Activated CD8-positive, alpha-beta memory T cell treated with anti-CD3 and anti-CD28 coated beads for 24 hours (primary cell): ENCODE data around the gene TMEM179.
"Not testable (repeated sequence)": the region's sequence is repeated elsewhere in the genome, so short reads cannot be mapped to it uniquely, and the experiment has no call there.

Source experiments
- DNase-seq: peaks from one replicate; pipeline ENCODE4 v3.0.0-alpha.2; 2020

Gene TMEM179

DNA sequence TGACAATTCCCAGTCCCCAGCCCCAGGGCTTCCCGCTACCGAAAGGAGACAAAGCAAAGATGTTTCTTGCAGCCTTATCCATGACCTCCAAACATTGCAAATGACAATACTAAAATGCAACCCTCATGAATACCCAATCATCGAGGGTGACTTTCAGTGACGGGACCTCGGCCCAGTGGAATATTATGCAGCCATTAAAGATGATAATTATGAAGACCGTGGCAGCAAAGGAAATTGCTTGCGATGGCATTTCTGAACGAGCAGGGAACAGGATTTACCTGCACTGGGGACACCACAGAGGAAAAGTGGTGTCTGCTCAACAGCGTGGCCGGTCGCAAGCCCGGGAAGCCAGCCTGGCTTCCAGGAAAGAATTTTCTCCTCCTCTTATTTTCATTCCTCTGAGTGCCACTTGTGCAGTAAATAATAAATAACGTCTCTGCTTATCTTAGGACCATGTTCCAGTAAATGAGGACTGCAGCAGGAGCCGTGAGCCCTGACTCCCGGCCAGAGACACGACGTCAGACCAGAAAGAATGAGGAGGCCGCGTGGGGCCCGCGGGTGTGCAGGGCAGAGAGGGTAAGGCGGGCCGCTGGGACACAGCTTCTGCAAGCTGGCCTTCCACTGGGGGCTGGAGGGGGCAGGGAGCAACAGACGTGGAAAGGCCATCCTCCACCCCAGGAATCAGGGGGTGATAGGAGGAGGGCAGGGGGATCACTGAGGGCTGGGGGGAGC, 18.4 kb downstream of the TMEM179 start:
- DNase-seq = no peak

DNA sequence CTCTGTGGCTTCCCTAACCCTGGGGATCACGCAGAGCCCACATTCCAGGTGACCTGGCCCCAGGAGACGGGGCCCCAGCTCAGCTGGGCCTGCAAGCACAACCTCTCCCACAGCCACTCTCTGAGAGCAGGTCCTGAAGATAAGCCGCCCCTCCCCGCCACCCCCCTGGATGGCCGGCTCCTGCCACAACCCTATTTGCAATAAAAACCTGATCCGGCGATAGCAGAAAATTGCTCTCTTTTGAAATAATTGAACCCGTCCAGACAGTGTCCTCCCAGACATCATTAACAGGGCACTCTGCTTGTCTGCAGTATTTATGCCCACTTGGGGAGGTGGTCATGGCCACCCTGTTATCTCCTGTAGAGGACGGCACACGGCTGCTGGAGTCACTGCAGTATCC, 20.0 kb downstream of the TMEM179 start:
- no peak for DNase-seq

DNA sequence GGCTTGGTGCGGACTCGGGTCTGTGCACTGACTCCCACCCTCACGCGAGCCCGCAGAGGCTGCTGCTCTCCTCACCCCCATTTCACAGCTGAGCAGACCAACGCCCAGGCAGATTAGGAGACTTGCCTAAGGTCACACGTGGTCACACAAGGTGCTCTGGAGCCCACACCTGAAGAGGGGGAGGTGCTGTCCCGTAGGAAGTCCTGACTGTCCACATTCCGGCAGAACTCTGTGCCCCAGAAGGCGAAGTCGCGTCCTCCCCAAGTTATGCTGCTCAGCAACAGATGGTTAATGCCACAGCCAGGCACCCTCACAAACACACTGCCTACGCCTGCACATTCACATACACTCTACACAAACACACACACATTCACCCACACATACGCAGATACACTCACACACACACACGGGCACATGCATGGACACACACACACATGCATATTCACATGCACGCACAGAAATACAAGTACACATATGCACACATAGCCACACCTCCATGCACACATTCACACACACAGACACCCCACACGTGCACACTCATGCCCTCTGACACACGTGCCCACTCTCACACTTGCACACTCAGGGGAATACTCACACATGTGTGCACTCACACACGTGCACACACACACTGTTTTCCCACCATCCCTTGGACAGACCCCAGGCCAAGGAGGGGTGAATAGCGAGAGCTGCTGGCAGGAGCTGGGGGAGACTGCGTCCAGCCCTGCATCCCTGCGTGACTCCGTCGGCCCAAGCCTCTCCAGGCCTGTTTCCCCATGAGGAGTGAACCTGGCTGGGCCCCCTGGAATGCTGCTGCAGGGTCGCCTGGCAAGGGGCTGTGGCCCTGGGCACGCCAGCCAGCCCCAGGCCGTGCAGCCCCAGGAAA, 20.9 kb downstream of the TMEM179 start:
- no peak for DNase-seq

DNA sequence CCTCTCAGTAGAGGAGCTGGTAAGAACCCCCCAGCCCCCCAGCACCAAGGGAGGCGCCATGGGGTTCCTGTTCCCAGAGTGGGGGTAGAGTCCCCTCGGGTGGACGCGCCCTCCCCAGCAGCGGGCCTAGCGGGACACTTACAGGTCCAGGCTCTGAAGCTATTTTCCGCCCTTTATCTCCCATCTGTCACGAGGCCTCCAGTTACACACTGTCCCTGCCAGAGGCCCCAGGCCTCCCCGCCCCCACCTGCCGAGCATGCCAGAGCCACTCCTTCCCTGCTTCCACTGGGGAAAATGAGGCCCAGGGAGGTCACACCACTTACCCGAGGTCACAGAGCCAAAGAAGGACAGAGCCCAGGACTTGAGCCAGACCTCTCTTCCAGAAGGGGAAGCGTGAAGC, 21.9 kb downstream of the TMEM179 start:
- no peak for DNase-seq

DNA sequence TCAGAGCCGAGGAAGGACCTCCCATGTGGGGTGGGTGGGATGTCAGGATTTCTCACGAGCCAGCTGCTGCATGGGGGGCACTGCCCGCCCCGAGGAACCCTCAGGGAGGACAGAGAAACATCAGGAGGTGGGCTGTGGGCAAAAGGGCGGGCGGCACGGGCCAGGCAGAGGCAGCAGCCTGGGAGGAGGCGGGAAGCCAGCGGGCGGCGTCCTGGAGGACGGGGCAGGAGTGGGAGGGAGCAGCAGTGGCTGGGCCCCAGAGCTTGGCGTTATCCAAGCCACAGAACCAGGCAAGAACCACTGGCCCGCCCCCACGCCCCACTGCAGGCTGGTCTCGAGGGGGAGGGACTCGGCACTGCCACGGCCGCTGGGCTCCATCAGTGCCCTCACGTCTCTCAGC, 22.6 kb downstream of the TMEM179 start:
- DNase-seq = no peak

DNA sequence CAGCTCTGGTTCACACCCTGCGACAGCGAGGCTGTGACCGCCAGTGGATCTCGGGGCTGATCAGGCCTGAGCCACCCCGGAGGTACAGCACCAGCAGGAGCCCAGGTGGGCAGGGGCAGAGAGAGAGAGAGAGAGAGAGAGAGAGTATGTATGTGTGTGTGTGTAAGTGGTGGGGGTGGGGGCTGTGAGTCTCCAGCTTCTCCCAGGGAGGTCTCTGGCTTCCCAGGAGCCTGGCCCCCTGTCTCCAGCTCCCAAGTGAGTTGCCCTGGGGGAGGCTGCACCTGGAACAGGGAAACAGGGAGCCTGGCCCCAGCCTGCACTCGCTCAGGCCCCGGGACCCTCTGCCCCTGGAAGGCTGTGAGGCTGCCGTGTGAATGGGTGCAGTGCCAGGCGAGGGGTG, 23.1 kb downstream of the TMEM179 start:
- no peak for DNase-seq

DNA sequence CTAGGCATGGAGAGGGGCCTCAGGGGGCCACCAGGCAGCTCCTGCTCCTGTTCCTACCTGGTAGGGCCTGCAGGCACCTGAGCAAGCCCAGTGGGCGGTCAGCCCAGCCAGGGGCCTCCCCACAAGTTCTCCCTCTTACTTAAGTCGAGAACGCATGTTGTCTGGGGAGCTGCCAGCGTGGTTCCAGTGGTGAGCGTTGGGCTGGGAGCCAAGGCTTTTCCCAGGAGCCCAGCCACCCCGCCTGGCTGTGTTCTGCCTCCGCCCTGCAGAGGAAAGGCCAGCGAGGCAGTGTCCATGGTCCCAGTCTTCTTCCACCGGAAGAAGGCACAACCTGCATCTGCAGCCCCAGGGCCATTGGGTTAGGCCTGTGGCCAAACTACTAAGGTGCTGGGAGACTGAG, 23.6 kb downstream of the TMEM179 start:
- DNase-seq = no peak

DNA sequence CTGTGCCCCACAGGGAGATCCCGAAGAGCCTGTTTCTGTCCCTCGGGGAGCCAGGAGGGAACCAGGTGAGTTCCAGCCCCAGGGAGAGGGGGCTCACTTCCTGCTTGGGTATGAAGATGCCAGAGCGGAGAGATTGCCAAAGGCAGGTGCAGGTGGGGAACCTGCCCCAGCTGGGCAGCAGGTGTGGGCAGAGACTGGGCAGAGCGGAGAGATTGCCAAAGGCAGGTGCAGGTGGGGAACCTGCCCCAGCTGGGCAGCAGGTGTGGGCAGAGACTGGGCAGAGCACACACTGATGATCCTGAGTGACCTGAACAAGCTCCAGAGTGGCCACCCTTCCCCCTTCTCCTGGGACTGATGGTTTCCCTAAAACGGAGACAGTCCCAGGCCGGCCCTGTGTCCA, 24.6 kb downstream of the TMEM179 start:
- not testable (repeated sequence) for DNase-seq

DNA sequence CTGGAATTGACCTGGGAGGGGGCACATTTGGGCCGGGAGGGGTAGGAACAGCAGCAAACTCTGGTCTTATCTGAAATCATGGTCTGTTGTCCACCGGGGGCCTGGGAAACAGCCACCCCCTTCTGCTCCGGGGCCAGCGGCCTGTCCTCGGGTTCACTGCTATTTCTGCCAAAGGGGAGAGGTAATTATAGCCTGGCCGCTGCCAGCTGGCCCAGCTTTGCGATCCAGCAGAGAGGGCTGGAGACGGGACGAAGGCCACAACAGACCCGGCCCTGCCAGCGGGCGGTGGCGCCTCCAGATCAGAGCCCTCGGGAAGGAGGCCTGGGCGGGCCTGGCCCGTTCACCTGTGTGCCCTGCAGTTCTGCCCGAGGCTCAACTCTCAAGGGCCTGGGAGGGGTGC, 25.1 kb downstream of the TMEM179 start, which contains the start of gene C14orf180:
Gene C14orf180, plus strand, starts transcription at position 258 of the 400 bp plus-strand sequence. CDS start 6,667 bp downstream, outside the sequence.
- DNase-seq = no peak

DNA sequence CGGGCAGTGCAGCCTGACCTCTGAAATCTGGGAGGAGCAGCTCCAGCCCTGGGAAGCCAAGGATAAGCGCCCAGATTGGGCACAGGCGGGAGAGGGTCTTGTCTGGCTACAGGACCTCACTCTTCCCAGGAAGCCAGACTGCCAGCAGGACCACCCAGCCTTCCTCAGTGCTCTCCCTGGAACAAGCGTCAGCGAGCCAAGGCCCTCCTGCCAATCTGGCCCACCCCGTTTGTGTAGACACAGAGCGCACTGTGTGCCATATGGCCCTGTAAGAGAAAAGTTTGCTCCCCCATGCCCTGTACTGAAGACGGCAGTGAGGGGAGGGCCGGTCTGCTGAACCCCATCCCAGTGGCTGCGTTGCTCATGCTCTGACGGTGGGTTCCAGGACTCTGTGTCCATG, 26.3 kb downstream of the TMEM179 start:
- no peak for DNase-seq

DNA sequence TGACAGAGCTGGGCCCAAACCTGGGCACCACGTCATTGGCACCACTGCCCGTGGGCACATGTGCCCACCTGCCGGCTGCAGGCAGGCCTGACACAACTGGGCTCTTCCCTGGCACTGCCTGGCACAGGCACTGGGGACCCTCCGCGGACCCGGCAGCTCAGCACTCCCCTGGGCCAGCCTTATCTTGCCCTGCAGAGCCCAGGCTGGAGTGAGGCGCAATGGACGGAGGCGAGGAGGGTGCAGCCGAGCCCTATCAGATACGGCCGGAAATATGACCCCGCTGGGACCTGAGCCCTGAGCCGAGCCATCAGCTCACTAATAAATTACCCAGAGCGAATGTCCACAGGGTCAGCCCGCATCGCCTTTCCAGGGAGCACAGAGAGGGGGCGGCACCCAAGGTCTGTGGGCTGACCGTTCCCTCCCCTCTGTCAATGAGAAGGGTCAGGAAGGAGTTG, 26.7 kb downstream of the TMEM179 start:
- no peak for DNase-seq

DNA sequence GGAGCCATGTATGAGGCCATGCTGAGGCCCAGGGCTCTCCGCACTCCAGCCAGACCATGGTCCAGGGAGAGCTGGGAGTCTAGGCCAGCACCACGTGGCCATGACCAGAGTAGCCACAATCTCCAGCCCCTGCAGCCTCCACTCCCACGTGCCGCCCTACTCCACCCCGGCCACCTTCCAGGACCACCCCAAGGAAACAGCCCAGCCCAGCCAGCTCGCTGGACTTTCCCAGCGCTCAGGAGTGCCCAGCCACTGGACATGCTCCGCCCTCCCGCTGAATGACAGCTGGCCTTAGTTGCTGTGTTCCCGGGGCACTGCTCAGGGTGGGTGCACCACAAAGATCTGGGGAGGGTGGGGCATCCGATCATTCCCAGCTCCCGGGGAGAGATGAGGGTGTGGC, 27.1 kb downstream of the TMEM179 start:
- DNase-seq = no peak

DNA sequence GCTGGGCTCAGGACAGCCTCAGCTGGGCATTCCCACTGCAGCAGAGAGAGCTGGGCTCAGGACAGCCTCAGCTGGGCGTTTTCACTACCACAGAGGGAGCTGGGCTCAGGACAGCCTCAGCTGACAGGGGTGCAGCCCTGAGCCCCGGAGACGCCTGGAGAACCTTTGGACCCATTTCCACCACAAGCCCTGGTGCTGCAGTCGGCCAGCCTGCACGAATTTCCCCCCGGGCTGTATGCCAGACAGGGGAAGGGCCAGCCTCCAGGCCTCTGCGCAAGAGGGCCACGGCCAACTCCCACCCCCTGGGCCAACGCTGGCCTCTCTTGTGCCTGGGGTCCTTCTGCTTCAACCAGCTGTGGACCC, 27.6 kb downstream of the TMEM179 start:
- DNase-seq = no peak

DNA sequence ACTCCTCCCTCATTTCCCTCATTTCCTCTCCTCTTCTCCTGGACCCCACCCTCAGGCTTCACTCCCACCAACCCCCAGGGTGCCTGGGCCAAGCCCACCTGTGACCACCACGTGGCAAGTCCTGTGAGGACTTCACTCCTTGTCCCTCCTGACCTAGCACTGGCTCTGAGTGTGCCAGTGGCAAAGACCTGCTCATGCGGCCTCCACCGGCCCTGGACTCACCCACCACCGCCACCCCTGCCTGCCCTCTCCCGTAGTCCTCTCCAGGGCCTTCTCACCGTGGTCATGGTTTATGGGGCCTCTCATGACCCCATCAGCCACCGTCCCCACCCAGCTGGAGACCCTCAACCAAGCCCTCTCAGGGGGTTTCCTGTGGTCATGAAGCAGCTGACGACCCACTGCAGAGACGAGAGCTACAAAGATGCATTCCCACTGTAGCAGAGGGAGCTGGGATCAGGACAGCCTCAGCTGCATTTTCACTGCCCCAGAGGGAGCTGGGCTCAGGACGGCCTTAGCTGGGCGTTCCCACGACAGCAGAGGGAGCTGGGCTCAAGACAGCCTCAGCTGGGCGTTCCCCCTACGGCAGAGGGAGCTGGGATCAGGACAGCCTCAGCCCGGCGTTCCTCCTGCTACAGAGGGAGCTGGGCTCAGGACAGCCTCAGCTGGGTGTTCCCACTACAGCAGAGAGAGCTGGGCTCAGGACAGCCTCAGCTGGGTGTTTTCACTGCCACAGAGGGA, 28.2 kb downstream of the TMEM179 start:
- DNase-seq = no peak

DNA sequence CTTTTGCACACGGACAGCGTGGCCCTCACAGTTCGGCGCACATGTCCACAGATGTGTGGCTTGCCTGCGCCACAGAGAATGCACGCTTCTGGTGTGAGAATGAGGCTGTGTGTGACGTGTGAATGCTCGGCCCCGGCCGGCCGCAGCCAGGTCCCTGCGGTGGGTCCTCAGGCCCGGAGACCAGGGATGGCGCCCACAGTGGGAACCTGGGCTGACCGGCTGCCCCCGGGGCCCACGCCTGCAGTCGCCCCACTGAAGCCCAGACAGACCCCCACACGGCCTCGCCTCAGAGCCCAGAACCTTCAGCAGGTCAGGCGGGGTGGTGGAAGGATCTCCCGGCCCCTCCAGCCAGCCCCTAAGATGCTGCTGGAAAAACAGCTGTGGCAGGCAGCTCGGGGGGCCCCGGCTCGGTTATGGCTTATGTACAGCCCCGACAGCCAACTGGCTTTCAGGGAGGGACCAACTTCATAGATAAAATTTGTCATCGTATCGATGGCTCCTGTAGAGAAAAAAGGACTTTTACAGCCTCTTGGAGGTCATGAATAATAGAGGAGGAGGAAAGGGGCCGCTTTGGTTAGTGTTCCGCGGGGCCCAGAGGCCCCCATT, 29.5 kb downstream of the TMEM179 start:
- DNase-seq = no peak

DNA sequence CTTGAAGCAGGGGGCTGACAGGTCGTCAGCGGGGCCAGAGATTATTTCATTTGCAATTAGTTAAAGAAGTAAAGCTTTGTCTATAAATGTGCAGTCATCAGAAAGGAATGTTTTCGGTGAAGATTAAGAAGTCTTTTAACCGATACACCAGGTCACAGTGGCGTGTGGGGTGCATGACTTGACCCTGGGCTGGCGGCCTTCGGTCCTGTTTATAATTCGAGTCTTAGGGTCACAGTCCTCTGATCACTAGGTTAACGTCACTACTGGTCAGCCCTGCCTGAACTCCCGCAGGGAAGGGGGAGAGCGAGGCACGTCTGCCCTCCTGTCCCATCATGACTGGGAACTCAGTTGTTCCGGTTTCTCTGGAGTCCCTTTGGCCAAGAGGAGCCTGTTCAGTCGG, 30.0 kb downstream of the TMEM179 start:
- DNase-seq = no peak

DNA sequence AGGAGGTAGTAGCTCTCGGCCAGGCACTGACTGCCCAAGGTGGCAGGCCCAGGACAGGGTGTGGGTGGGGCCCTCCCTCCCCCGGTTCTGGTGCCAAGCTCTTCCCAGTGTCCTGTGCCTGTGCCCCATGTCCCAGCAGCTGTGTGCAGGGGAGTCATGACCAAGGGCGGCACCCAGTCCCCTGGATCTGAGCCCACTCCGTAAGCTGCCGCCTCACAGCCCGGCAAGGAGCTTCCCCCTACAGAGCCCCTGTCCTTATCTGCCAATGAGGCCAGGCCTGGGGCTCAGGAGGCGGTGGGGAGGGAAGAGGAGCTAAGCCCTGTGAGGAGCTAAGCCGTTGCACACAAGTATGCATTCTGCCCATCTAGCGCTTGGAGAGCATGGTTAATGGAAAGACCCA, 30.6 kb downstream of the TMEM179 start:
- no peak for DNase-seq

DNA sequence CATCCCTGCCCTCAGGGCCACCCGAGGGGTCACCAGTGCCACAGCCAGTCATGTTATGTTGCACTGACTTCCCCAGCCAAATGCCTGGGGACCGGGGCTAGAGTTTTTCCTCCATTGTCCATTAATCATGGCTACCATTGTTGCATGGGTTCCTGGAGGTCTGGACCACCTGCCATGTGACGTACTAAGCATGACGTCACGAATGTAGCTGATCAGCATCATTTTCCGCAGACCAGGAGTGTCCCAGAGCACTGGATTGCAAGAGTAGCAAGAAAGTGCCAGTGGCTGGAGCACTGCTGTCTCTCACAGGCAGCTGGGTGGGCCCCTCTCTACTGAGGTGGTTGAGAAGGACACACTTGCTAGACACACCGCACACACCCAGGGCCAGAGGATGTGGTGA, 31.9 kb downstream of the TMEM179 start:
- no peak for DNase-seq

DNA sequence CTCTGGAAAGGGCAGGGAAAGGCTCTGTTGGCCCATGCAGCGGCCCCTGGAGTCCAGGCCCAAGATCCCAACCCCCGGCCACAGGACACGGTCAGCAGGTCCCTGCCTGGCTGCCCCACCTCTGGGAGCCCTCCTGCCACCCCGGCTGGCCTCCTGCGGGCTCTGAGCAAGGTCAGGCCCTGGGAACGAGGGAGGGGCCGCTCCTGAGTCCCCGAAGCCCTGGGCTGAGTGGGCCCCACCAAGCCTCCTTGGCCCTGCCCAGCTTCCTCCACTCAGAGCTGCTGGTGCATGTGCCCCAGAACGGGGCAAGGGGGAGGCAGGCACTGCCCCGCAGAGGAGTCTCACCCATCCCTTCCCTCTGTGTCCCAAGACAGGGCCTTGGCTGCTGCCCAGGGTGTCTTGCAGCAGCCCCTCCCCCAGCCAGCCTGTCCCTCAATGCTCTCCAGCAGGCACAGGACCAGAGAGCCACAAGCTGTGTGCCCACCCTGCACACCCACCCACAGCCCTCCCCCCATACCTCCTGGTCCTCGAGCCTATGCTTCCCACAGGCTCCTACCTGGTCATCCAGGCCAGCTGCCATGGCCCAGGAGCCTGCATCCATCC, 32.4 kb downstream of the TMEM179 start:
- no peak for DNase-seq

DNA sequence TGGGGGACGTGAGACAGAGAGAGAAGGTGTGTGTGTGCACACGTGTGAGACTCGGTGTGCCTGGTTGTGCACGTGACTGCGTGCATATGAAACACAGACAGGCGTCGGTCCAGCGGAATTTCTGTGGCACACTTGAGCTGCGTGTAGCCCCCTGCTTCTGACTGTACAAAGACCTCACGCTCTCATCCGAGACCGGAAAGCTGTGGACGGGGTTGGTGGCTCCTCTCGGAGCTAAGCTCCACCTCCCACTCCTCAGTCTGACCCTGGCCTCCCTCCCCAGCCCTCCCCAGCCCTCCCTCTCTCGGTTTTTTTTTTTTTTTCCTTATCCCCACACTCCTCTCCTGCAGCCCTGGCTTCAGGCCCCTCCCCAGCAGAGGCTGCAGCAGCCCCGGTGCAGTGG, 33.3 kb downstream of the TMEM179 start:
- no peak for DNase-seq

DNA sequence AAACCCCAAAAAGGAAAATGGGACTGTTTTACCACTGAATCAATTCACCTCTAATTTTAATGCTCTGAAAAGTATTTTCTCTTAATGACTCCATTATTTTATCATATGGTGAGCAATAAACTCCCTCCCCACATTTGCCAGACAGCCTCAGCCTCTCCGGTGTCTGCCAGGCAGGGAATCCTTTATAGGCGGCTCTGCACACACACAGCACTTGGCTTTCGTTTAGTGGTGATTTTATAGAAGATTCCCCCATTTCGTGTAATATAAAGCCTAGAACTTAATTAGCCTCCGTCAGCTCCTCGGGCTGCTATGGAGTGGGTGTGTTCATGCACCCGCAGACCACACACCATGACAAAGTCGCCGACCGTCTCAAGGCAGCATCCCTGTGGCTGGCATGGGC, 35.1 kb downstream of the TMEM179 start:
- DNase-seq = no peak

DNA sequence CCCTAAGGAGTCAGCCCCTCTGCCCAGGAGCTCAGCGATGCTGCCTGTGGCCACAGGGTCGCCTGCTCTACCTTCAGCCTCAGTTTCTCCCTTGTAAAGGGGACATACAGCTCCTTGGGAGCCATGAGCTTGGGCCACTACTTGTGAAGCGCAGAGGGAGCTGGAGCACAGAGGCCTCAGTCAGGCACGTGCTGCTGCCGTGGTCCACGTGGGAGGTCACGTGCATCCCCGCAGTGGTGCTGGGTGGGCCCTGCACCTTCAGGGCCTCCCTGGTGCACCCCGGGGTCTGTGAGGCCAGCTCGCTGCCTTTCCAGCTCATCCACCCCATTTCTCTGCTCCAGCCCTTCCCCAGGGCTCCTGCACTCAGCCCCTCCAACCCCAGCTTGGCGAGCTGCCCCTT, 36.0 kb downstream of the TMEM179 start:
- no peak for DNase-seq

DNA sequence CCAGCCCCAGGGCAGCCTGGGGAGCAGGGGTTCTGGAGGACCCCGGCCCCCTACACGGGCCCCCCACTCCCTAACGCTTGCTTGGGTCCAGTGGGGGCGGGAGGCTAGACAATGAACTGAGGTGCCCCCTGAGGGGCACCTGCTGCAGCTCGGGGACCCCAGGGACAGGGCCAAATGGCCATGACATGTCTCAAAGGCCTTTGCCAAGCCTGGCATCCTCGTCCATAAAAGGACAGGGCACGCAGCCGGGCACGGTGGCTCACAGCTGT, 36.7 kb downstream of the TMEM179 start:
- no peak for DNase-seq
